HG03064 (cell line): Measurements from ENCODE around the gene SDHAF2.

Experiments
- ATAC-seq: cut with Tn5 transposase; IDR thresholded peaks from one replicate; pipeline ENCODE4 v1.9.1; 2021; ENCODE audit warnings: low read depth; ENCODE audit not compliant: unreplicated experiment

The SDHAF2 gene

DNA sequence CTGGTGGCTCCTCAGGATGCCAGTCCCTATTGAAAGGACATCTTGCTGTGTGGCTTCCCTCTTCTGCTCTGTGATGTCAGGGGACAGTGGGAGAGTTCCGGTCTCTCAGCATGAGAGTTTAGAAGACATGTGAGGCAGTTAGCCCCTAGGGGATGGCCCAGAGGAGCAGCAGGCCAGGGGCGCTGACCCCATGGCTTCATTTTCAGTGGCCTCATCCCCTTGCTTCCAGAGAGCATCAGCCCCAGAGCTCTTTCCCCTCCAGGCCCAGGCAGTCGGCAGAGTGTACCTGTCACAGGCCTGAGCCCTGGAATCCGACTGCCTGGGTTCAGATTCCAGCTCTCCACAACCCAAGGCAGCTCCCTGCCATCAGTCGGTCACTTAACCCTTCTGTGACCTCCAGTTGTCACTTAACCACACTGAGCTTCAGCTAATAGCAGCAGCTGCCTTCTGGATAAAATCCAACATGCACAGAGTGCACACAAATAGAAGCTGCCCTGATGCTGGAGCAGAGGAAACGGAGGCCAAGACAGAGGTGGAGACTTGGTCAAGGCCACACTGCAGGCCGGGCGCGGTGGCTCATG lies 64.5 kb downstream of the SDHAF2 start:
- ATAC-seq: no peak

GRCh38 chr11:61495801-61496601 lies 66.1 kb downstream of the SDHAF2 start:
- ATAC-seq: no peak
